PC-9 (cell line): ENCODE measurements around the gene IDH1. TPM values are rescaled to one million over a fixed set of nuclear protein-coding genes. Genes with fewer than 3 reads are reported as not detected.

Experiments used
- BruUV-seq: library from RNA; stranded (reverse); fragments of 400-500 nt; replicated peaks from 2 replicates; lab custom pipeline; 2021; lab: Mats Ljungman, UMichigan
- CTCF ChIA-PET: fragments of 300-600 bp; sonication (Branson Sonifier 250); formaldehyde crosslinking; loops from one replicate; lab custom pipeline; 2022; ENCODE audit warnings: antibody characterized with exemption; lab: Charles Lee
- POLR2A ChIA-PET: fragments of 300-600 bp; sonication (Branson Sonifier 250); formaldehyde crosslinking; loops from one replicate; lab custom pipeline; 2022; ENCODE audit warnings: antibody characterized with exemption; ENCODE audit not compliant: unreplicated experiment; lab: Charles Lee
- DNase-seq, 2 experiments: peaks; one replicate each; pipeline versions ENCODE4 v3.0.0 to v3.0.0-alpha.2; 2015 to 2022; ENCODE audit warnings: mixed read lengths in 1 of 2
- H2AFZ ChIP-seq: fragments of 200-600 bp; sonication (generic); 2 replicates; pipeline ENCODE4 v1.8.1; 2017; ENCODE audit warnings: antibody characterized with exemption
- H3F3A ChIP-seq: fragments of 200-600 bp; sonication (generic); 2 replicates; pipeline ENCODE4 v1.8.1; 2017; ENCODE audit warnings: antibody characterized with exemption, mild to moderate bottlenecking, low read depth; ENCODE audit not compliant: insufficient read depth
- H3K27ac ChIP-seq: fragments of 200-600 bp; sonication (generic); 2 replicates; pipeline ENCODE4 v1.6.1; 2016; ENCODE audit warnings: mixed run types
- H3K27me3 ChIP-seq: fragments of 200-600 bp; sonication (generic); 2 replicates; pipeline ENCODE4 v1.6.1; 2016; ENCODE audit warnings: low read depth, mixed run types; ENCODE audit not compliant: insufficient read depth
- H3K36me3 ChIP-seq: fragments of 200-600 bp; sonication (generic); 2 replicates; pipeline ENCODE4 v1.6.1; 2016; ENCODE audit warnings: low read depth, mixed run types
- H3K4me1 ChIP-seq: fragments of 200-600 bp; sonication (generic); replicated peaks from 2 replicates; pipeline ENCODE4 v1.6.1; 2016; ENCODE audit warnings: mixed run types; ENCODE audit not compliant: insufficient read depth
- H3K4me2 ChIP-seq: fragments of 200-600 bp; sonication (generic); 2 replicates; pipeline ENCODE4 v1.6.1; 2017; ENCODE audit warnings: mixed run types
- H3K4me3 ChIP-seq: fragments of 200-600 bp; sonication (generic); 2 replicates; pipeline ENCODE4 v1.6.1; 2016; ENCODE audit warnings: mixed run types
- H3K79me2 ChIP-seq: fragments of 200-600 bp; sonication (generic); 2 replicates; pipeline ENCODE4 v1.6.1; 2017; ENCODE audit warnings: low read depth, mixed run types
- H3K9me2 ChIP-seq: fragments of 200-600 bp; sonication (generic); 2 replicates; pipeline ENCODE4 v1.8.1; 2017; ENCODE audit warnings: mild to moderate bottlenecking; ENCODE audit not compliant: insufficient read depth
- H3K9me3 ChIP-seq: fragments of 200-600 bp; sonication (generic); 2 replicates; pipeline ENCODE4 v1.8.1; 2016; ENCODE audit warnings: low read depth; ENCODE audit not compliant: insufficient read depth
- H4K20me1 ChIP-seq: fragments of 200-600 bp; sonication (generic); 2 replicates; pipeline ENCODE4 v1.8.1; 2017; ENCODE audit not compliant: insufficient read depth
- CTCF ChIP-seq: fragments of 200-600 bp; sonication (generic); conservative IDR thresholded peaks from 2 replicates; pipeline ENCODE4 v1.6.1; 2017; ENCODE audit warnings: mixed run types, antibody characterized with exemption, mild to moderate bottlenecking, moderate library complexity
- EZH2 ChIP-seq: fragments of 200-600 bp; sonication (generic); IDR thresholded peaks from 2 replicates; pipeline ENCODE4 v1.8.0; 2017; ENCODE audit warnings: antibody characterized with exemption, low read depth
- intact Hi-C: fragments of 100-400 bp; cut with micrococcal nuclease; formaldehyde crosslinking; loops from one replicate; pipeline ENCODE4 v1.10.0; 2022; ENCODE audit not compliant: unreplicated experiment
- total RNA-seq: library from RNA; stranded (reverse); gene quantifications from 2 replicates; pipeline ENCODE4 v1.2.3, GENCODE V29; 2021

Gene IDH1
- total RNA-seq, 1 experiment from 2014 or later = 227 TPM

- no peak for DNase-seq
- ChIA-PET POLR2A (no interaction called here), CTCF (no interaction called here)
These were observed 39.7 kb upstream of the IDH1 start for GRCh38 chr2:208294482-208295024.

GRCh38 chr2:208285853-208286252 lies 31.0 kb upstream of the IDH1 start:
- H4K20me1 ChIP-seq = no peaks in the 10 kb centered on the region
- POLR2A ChIA-PET = no interaction called here

More at GRCh38 chr2:208294482-208295024, 39.7 kb upstream of the IDH1 start:
- TF ChIP-seq CTCF = no peak
- no peak for TF ChIP-seq EZH2
- Histone ChIP-seq H3F3A (no peaks in the 10 kb centered on the region), H3K9me2 (no peaks in the 10 kb centered on the region), H3K4me1 (no peaks in the 10 kb centered on the region), H3K4me2 (no peak overlapping the region), H4K20me1 (no peaks in the 10 kb centered on the region), H3K4me3 (no peak overlapping the region), H3K79me2 (no peaks in the 10 kb centered on the region), H2AFZ (no peak overlapping the region), H3K27ac (no peak overlapping the region), H3K36me3 (no peaks in the 10 kb centered on the region), H3K9me3 (no peaks in the 10 kb centered on the region), H3K27me3 (no peaks in the 10 kb centered on the region)
- intact Hi-C loops = no loop called here
- no TSS peak for BruUV-seq

GRCh38 chr2:208280933-208281332 lies 26.1 kb upstream of the IDH1 start:
- no peaks in the 10 kb centered on the region for H3K27me3 ChIP-seq
- no peak overlapping the region for H3K4me2 ChIP-seq
- H2AFZ ChIP-seq = no peak overlapping the region
- POLR2A ChIA-PET = no interaction called here
- CTCF ChIA-PET = no interaction called here
- no peaks in the 10 kb centered on the region for H3K4me1 ChIP-seq
- no peaks in the 10 kb centered on the region for H3K79me2 ChIP-seq
- no peak for DNase-seq
- no peaks in the 10 kb centered on the region for H3K9me3 ChIP-seq
- no peaks in the 10 kb centered on the region for H3F3A ChIP-seq
- no peak overlapping the region for H3K27ac ChIP-seq
- H4K20me1 ChIP-seq = no peaks in the 10 kb centered on the region
- no peaks in the 10 kb centered on the region for H3K36me3 ChIP-seq
- H3K9me2 ChIP-seq = no peaks in the 10 kb centered on the region
- intact Hi-C loops = no loop called here
- no peak overlapping the region for H3K4me3 ChIP-seq
- no TSS peak for BruUV-seq
- no peak for TF ChIP-seq EZH2
- TF ChIP-seq CTCF = no peak

More at GRCh38 chr2:208285853-208286252, 31.0 kb upstream of the IDH1 start:
- H3K4me1 ChIP-seq = no peaks in the 10 kb centered on the region
- no peak overlapping the region for H3K27ac ChIP-seq
- CTCF ChIA-PET = no interaction called here
- no peak for DNase-seq
- TF ChIP-seq CTCF (no peak), EZH2 (no peak)
- H2AFZ ChIP-seq = no peak overlapping the region
- no peak overlapping the region for H3K4me2 ChIP-seq
- no peak overlapping the region for H3K4me3 ChIP-seq
- no peaks in the 10 kb centered on the region for H3K27me3 ChIP-seq
- BruUV-seq = no TSS peak
- no peaks in the 10 kb centered on the region for H3K9me3 ChIP-seq
- H3K36me3 ChIP-seq = no peaks in the 10 kb centered on the region
- H3K79me2 ChIP-seq = no peaks in the 10 kb centered on the region
- intact Hi-C loops = no loop called here
- H3K9me2 ChIP-seq = no peaks in the 10 kb centered on the region
- no peaks in the 10 kb centered on the region for H3F3A ChIP-seq
